GM12864 (cell line): ENCODE data around the gene UBN1.

ENCODE experiments used
- DNase-seq: peaks from one replicate; pipeline ENCODE4 v3.0.0-alpha.2; 2011; ENCODE audit warnings: low read depth
- H3K4me3 ChIP-seq: 2 replicates; pipeline ENCODE4 v1.5.1; 2011; ENCODE audit warnings: mild to moderate bottlenecking, low read depth, low read length, control low read depth
- CTCF ChIP-seq: IDR thresholded peaks from 2 replicates; pipeline ENCODE4 v1.5.1; 2011; ENCODE audit warnings: low read depth, mild to moderate bottlenecking, moderate library complexity, low read length, control low read depth, inconsistent platforms; ENCODE audit errors: missing control alignments

UBN1 gene

GRCh38 chr16:4801051-4801961 lies 46.0 kb upstream of the UBN1 start:
- H3K4me3 ChIP-seq = peak overlapping the region; percentile 77
- no peak for DNase-seq
- no peak for TF ChIP-seq CTCF

- peak within 1 kb of the TSS; percentile 77 for H3K4me3 ChIP-seq
- TF ChIP-seq CTCF = no peak
- peak; percentile 57 for DNase-seq
Measured at GRCh38 chr16:4801962-4802658, 45.2 kb upstream of the UBN1 start, which contains the start of gene ROGDI. ROGDI (minus strand) TSS chr16:4802633; CDS start chr16:4802571, 62 bp downstream.

GRCh38 chr16:4802659-4803287 lies 44.5 kb upstream of the UBN1 start:
- peak; percentile 67 for DNase-seq

GRCh38 chr16:4803401-4803844 lies 43.9 kb upstream of the UBN1 start:
- no peak for DNase-seq
- no peak for TF ChIP-seq CTCF
- no peak overlapping the region; the same call in 1 of the 2 replicates for H3K4me3 ChIP-seq

More at GRCh38 chr16:4802659-4803287, 44.5 kb upstream of the UBN1 start:
- H3K4me3 ChIP-seq = peak overlapping the region; percentile 77
- TF ChIP-seq CTCF = no peak

- no peak for DNase-seq
- no peak overlapping the region for H3K4me3 ChIP-seq
- no peak for TF ChIP-seq CTCF
Measured at GRCh38 chr16:4803898-4804762, 43.2 kb upstream of the UBN1 start.

- no peak for DNase-seq
- H3K4me3 ChIP-seq = no peak overlapping the region
- TF ChIP-seq CTCF = no peak
Measured at GRCh38 chr16:4805231-4805630, 42.0 kb upstream of the UBN1 start.
